GM23338 (cell line): Measurements from ENCODE around the gene TAPBP. TPM values are rescaled to one million over a fixed set of nuclear protein-coding genes. Genes with fewer than 3 reads are reported as not detected.
A peak's percentile ranks its signal among the peaks of the same experiment; 100 is the strongest.

Experiments used
- ATAC-seq: fragments of 200-7000 bp; cut with Tn5 transposase; 3 replicates; pipeline ENCODE4 v1.9.1; 2020
- DNase-seq: peaks from one replicate; pipeline ENCODE4 v3.0.0-alpha.2; 2015; ENCODE audit warnings: low spot score
- H2AFZ ChIP-seq: fragments of 200-600 bp; sonication (generic); 2 replicates; pipeline ENCODE4 v1.8.0; 2016; ENCODE audit warnings: antibody characterized with exemption, mild to moderate bottlenecking, moderate library complexity
- H3F3A ChIP-seq: fragments of 200-600 bp; sonication (generic); replicated peaks from 2 replicates; pipeline ENCODE4 v1.8.0; 2017; ENCODE audit warnings: antibody characterized with exemption, mixed run types, low read depth
- H3K27ac ChIP-seq: fragments of 200-600 bp; sonication (generic); 2 replicates; pipeline ENCODE4 v1.6.1; 2016; ENCODE audit warnings: low read depth
- H3K27me3 ChIP-seq: fragments of 200-600 bp; sonication (generic); 2 replicates; pipeline ENCODE4 v1.8.0; 2016; ENCODE audit warnings: mild to moderate bottlenecking, mixed run types, moderate library complexity; ENCODE audit not compliant: insufficient read depth
- H3K36me3 ChIP-seq: fragments of 200-600 bp; sonication (generic); 2 replicates; pipeline ENCODE4 v1.8.0; 2016; ENCODE audit warnings: mild to moderate bottlenecking; ENCODE audit not compliant: insufficient read depth
- H3K4me1 ChIP-seq: fragments of 200-600 bp; sonication (generic); 2 replicates; pipeline ENCODE4 v1.8.0; 2016; ENCODE audit warnings: mild to moderate bottlenecking, moderate library complexity; ENCODE audit not compliant: insufficient read depth
- H3K4me2 ChIP-seq: fragments of 200-600 bp; sonication (generic); 2 replicates; pipeline ENCODE4 v1.7.1; 2017; ENCODE audit warnings: mixed run types
- H3K4me3 ChIP-seq: fragments of 200-600 bp; sonication (generic); 2 replicates; pipeline ENCODE4 v1.6.1; 2016; ENCODE audit warnings: mixed run types
- H3K79me2 ChIP-seq: fragments of 200-600 bp; sonication (generic); replicated peaks from 2 replicates; pipeline ENCODE4 v1.8.0; 2017; ENCODE audit warnings: mild to moderate bottlenecking; ENCODE audit not compliant: insufficient read depth
- H3K9me2 ChIP-seq: fragments of 200-600 bp; sonication (generic); 2 replicates; pipeline ENCODE4 v1.8.0; 2017; ENCODE audit not compliant: insufficient read depth
- H4K20me1 ChIP-seq: fragments of 200-600 bp; sonication (generic); replicated peaks from 2 replicates; pipeline ENCODE4 v1.8.0; 2017; ENCODE audit warnings: mild to moderate bottlenecking; ENCODE audit not compliant: insufficient read depth
- H3K27ac Mint-ChIP-seq: 2 replicates; pipeline ENCODE4 v1.8.0; 2020; ENCODE audit warnings: inconsistent platforms, mild to moderate bottlenecking, moderate library complexity, mixed read lengths
- H3K27me3 Mint-ChIP-seq: 3 replicates; pipeline ENCODE4 v1.8.0; 2022; ENCODE audit warnings: low read depth, mild to moderate bottlenecking, moderate library complexity, mixed read lengths, inconsistent platforms; ENCODE audit not compliant: insufficient read depth, poor library complexity
- H3K36me3 Mint-ChIP-seq: 3 replicates; pipeline ENCODE4 v1.8.0; 2021; ENCODE audit warnings: low read depth, mild to moderate bottlenecking, inconsistent platforms, moderate library complexity, mixed read lengths
- H3K4me1 Mint-ChIP-seq: 3 replicates; pipeline ENCODE4 v1.8.0; 2020; ENCODE audit warnings: mild to moderate bottlenecking, inconsistent platforms, mixed read lengths
- H3K4me3 Mint-ChIP-seq: 3 replicates; pipeline ENCODE4 v1.8.0; 2021; ENCODE audit warnings: moderate library complexity, mild to moderate bottlenecking, inconsistent platforms, mixed read lengths
- H3K9me3 Mint-ChIP-seq: 3 replicates; pipeline ENCODE4 v1.8.0; 2020; ENCODE audit warnings: moderate library complexity, mild to moderate bottlenecking, inconsistent platforms, mixed read lengths
- CREB1 ChIP-seq: fragments of 250-450 bp; sonication (Bioruptor Pico); IDR thresholded peaks from 2 replicates; pipeline ENCODE4 v1.5.0; 2020; ENCODE audit warnings: low read depth, mild to moderate bottlenecking, moderate library complexity
- EZH2phosphoT487 ChIP-seq: fragments of 200-600 bp; sonication (generic); IDR thresholded peaks from one replicate; pipeline ENCODE4 v1.8.1; 2018; ENCODE audit warnings: antibody characterized with exemption; ENCODE audit not compliant: unreplicated experiment
- JUNB ChIP-seq: IDR thresholded peaks from one replicate; pipeline ENCODE4 v1.6.1; 2016; ENCODE audit warnings: antibody characterized with exemption; ENCODE audit not compliant: unreplicated experiment
- NANOG ChIP-seq: IDR thresholded peaks from 2 replicates; pipeline ENCODE4 v1.6.1; 2016; ENCODE audit warnings: antibody characterized with exemption, borderline replicate concordance
- POLR2AphosphoS5 ChIP-seq: IDR thresholded peaks from 2 replicates; pipeline ENCODE4 v1.6.1; 2016; ENCODE audit warnings: antibody characterized with exemption, low read depth
- ZNF114 ChIP-seq: fragments of 250-450 bp; sonication (Bioruptor Pico); IDR thresholded peaks from 2 replicates; pipeline ENCODE4 v1.5.0; 2020; ENCODE audit warnings: mild to moderate bottlenecking, moderate library complexity
- ZNF331 ChIP-seq: fragments of 250-450 bp; sonication (Bioruptor Pico); IDR thresholded peaks from 2 replicates; pipeline ENCODE4 v1.5.0; 2020; ENCODE audit warnings: low read depth, mild to moderate bottlenecking, moderate library complexity
- polyA plus RNA-seq: library from polyadenylated mRNA; unstranded; fragments of >200 nt; fragmentation: Nextera tagmentation; extraction: Ambion mirVana; gene quantifications from 2 replicates; pipeline ENCODE4 v1.2.1, GENCODE V29; 2016
- total RNA-seq: library from RNA; depleted of rRNA; stranded (reverse); fragments of >200 nt; shearing (Covaris generic); gene quantifications from 2 replicates; pipeline ENCODE4 v1.2.3, GENCODE V29; 2014
- TF ChIP-seq, protein P1 (sequence below): IDR thresholded peaks from one replicate; pipeline ENCODE4 v1.6.1; 2018; ENCODE audit warnings: antibody characterized with exemption; ENCODE audit not compliant: unreplicated experiment
- TF ChIP-seq, protein P2 (sequence below), 2 experiments: fragments of 200-600 bp in 1 of 2; sonication (generic) in 1 of 2; conservative IDR thresholded peaks; 2 replicates each; pipeline versions ENCODE4 v1.5.1 to v1.6.1; 2016 to 2017; ENCODE audit warnings: antibody characterized with exemption in 2 of 2, low read depth in 2 of 2, mild to moderate bottlenecking in 2 of 2, moderate library complexity in 1 of 2

Gene TAPBP
- total and polyA plus RNA-seq, 2 experiments from 2014 or later = 19.9 to 37.5 TPM

GRCh38 chr6:33305052-33305451 is 8.8 kb downstream of the TAPBP start:
- Mint-ChIP-seq H3K27ac (no peak overlapping the region), H3K4me1 (peaks cover 6% of the 10 kb centered on the region; the same call in 2 of the 3 replicates), H3K27me3 (peaks cover 14% of the 10 kb centered on the region), H3K9me3 (no peaks in the 10 kb centered on the region), H3K4me3 (no peak overlapping the region), H3K36me3 (peaks cover 6% of the 10 kb centered on the region)
- no peak overlapping the region for H3K4me2 ChIP-seq
- no peaks in the 10 kb centered on the region for H3K36me3 ChIP-seq
- H3F3A ChIP-seq = 0 out of 2 replicates have a peak, but pooled peaks cover under 1% of the 10 kb centered on the region
- H3K79me2 ChIP-seq = peaks cover 28% of the 10 kb centered on the region
- no peaks in the 10 kb centered on the region for H3K9me2 ChIP-seq
- DNase-seq (no peak), ATAC-seq (no peak)
- no peak overlapping the region for H3K4me3 ChIP-seq
- no peaks in the 10 kb centered on the region for H3K4me1 ChIP-seq
- peaks cover 20% of the 10 kb centered on the region for H4K20me1 ChIP-seq
- no peak overlapping the region for H3K27ac ChIP-seq
- no peaks in the 10 kb centered on the region for H3K27me3 ChIP-seq
- H2AFZ ChIP-seq = no peak overlapping the region
- TF ChIP-seq, protein P1, sequence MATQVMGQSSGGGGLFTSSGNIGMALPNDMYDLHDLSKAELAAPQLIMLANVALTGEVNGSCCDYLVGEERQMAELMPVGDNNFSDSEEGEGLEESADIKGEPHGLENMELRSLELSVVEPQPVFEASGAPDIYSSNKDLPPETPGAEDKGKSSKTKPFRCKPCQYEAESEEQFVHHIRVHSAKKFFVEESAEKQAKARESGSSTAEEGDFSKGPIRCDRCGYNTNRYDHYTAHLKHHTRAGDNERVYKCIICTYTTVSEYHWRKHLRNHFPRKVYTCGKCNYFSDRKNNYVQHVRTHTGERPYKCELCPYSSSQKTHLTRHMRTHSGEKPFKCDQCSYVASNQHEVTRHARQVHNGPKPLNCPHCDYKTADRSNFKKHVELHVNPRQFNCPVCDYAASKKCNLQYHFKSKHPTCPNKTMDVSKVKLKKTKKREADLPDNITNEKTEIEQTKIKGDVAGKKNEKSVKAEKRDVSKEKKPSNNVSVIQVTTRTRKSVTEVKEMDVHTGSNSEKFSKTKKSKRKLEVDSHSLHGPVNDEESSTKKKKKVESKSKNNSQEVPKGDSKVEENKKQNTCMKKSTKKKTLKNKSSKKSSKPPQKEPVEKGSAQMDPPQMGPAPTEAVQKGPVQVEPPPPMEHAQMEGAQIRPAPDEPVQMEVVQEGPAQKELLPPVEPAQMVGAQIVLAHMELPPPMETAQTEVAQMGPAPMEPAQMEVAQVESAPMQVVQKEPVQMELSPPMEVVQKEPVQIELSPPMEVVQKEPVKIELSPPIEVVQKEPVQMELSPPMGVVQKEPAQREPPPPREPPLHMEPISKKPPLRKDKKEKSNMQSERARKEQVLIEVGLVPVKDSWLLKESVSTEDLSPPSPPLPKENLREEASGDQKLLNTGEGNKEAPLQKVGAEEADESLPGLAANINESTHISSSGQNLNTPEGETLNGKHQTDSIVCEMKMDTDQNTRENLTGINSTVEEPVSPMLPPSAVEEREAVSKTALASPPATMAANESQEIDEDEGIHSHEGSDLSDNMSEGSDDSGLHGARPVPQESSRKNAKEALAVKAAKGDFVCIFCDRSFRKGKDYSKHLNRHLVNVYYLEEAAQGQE = no peak
- TF ChIP-seq JUNB (no peak), POLR2AphosphoS5 (0 out of 2 replicates have a peak, but pooled peaks have one; percentile 22), ZNF331 (CRISPR knock-in tag) (no peak), CREB1 (no peak), ZNF114 (CRISPR knock-in tag) (no peak), EZH2phosphoT487 (no peak)
- TF ChIP-seq, protein P2, sequence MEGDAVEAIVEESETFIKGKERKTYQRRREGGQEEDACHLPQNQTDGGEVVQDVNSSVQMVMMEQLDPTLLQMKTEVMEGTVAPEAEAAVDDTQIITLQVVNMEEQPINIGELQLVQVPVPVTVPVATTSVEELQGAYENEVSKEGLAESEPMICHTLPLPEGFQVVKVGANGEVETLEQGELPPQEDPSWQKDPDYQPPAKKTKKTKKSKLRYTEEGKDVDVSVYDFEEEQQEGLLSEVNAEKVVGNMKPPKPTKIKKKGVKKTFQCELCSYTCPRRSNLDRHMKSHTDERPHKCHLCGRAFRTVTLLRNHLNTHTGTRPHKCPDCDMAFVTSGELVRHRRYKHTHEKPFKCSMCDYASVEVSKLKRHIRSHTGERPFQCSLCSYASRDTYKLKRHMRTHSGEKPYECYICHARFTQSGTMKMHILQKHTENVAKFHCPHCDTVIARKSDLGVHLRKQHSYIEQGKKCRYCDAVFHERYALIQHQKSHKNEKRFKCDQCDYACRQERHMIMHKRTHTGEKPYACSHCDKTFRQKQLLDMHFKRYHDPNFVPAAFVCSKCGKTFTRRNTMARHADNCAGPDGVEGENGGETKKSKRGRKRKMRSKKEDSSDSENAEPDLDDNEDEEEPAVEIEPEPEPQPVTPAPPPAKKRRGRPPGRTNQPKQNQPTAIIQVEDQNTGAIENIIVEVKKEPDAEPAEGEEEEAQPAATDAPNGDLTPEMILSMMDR (conservative IDR thresholded peaks at IDR 0.05; ENCODE audit: low read depth in 2 of 2) = no peak

DNA sequence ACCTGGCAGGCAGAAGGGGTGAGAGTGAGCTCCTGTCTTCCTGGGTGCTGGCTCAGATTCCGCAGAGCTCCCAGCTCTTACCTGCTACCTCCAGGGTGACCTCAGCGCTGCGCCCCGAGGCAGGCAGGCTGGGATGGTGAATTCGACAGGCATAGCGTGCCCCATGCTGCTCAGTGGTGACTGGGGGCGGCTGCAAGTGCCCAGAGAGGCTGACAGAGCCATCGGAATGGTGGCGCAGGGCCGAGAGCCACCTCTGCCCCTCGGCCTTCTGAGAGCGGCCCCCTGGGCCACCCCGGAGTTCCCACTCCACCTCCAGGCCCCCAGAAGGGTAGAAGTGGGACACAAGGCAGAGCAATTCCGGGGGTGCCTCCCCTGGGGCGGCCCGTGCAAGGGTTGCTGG is 9.7 kb downstream of the TAPBP start:
- no peak overlapping the region for H3K4me2 ChIP-seq
- H3K79me2 ChIP-seq = peaks cover 28% of the 10 kb centered on the region
- H3K4me1 ChIP-seq = no peaks in the 10 kb centered on the region
- no peak overlapping the region for H2AFZ ChIP-seq
- no peaks in the 10 kb centered on the region for H3K9me3 Mint-ChIP-seq
- no peak overlapping the region for H3K4me3 ChIP-seq
- H4K20me1 ChIP-seq = peaks cover 22% of the 10 kb centered on the region
- DNase-seq = no peak
- H3K9me2 ChIP-seq = no peaks in the 10 kb centered on the region
- H3K36me3 ChIP-seq = no peaks in the 10 kb centered on the region
- peaks cover 18% of the 10 kb centered on the region for H3K27me3 Mint-ChIP-seq
- H3K4me3 Mint-ChIP-seq = no peak overlapping the region
- H3K4me1 Mint-ChIP-seq = peaks cover 9% of the 10 kb centered on the region; the same call in 2 of the 3 replicates
- no peak overlapping the region for H3K27ac ChIP-seq
- peaks cover 7% of the 10 kb centered on the region for H3K36me3 Mint-ChIP-seq
- no peaks in the 10 kb centered on the region for H3K27me3 ChIP-seq
- H3K27ac Mint-ChIP-seq = no peak overlapping the region
- no peak for ATAC-seq
- peaks cover 7% of the 10 kb centered on the region; the same call in 1 of the 2 replicates for H3F3A ChIP-seq
- TF ChIP-seq, protein P2 (conservative IDR thresholded peaks at IDR 0.05; ENCODE audit: low read depth in 2 of 2) = no peak
- no peak for TF ChIP-seq EZH2phosphoT487
- no peak for TF ChIP-seq NANOG
